Chondrocyte (in vitro differentiated cells): ENCODE results near the gene CARS1. TPM values are rescaled to one million over a fixed set of nuclear protein-coding genes. Genes with fewer than 3 reads are reported as not detected.

Experiments used
- DNase-seq: peaks from one replicate; pipeline ENCODE4 v3.0.0; 2021; ENCODE audit warnings: mixed read lengths, low spot score
- H3K27ac Mint-ChIP-seq: one replicate; pipeline ENCODE4 v1.8.0; 2021; ENCODE audit warnings: mild to moderate bottlenecking, moderate library complexity, mixed read lengths; ENCODE audit not compliant: unreplicated experiment
- H3K27me3 Mint-ChIP-seq: 2 replicates; pipeline ENCODE4 v1.8.0; 2021; ENCODE audit warnings: low read depth, mixed read lengths
- H3K36me3 Mint-ChIP-seq: 2 replicates; pipeline ENCODE4 v1.8.0; 2021; ENCODE audit warnings: low read depth, mixed read lengths
- H3K4me1 Mint-ChIP-seq: 2 replicates; pipeline ENCODE4 v1.8.0; 2021; ENCODE audit warnings: low read depth, mild to moderate bottlenecking, mixed read lengths
- H3K4me3 Mint-ChIP-seq: one replicate; pipeline ENCODE4 v1.8.0; 2021; ENCODE audit warnings: mild to moderate bottlenecking, moderate library complexity, mixed read lengths; ENCODE audit not compliant: unreplicated experiment
- H3K9me3 Mint-ChIP-seq: 2 replicates; pipeline ENCODE4 v1.8.0; 2021; ENCODE audit warnings: low read depth, mixed read lengths
- total RNA-seq: library from RNA; stranded (reverse); gene quantifications from 3 replicates; pipeline ENCODE4 v1.2.1, GENCODE V29; 2021
- TF ChIP-seq, protein P1 (sequence below): fragments of 200-600 bp; sonication (generic); IDR thresholded peaks from 2 replicates; pipeline ENCODE4 v1.5.0; 2021; ENCODE audit warnings: antibody characterized with exemption, mild to moderate bottlenecking, moderate library complexity

CARS1 gene
- total RNA-seq, 1 donor from 2014 or later, result 106 TPM

- Mint-ChIP-seq H3K27ac (peak overlapping the region; percentile 32), H3K4me1 (peaks cover 44% of the 10 kb centered on the region), H3K36me3 (peaks cover 41% of the 10 kb centered on the region), H3K9me3 (no peaks in the 10 kb centered on the region), H3K27me3 (no peaks in the 10 kb centered on the region), H3K4me3 (no peak overlapping the region)
- TF ChIP-seq, protein P1, sequence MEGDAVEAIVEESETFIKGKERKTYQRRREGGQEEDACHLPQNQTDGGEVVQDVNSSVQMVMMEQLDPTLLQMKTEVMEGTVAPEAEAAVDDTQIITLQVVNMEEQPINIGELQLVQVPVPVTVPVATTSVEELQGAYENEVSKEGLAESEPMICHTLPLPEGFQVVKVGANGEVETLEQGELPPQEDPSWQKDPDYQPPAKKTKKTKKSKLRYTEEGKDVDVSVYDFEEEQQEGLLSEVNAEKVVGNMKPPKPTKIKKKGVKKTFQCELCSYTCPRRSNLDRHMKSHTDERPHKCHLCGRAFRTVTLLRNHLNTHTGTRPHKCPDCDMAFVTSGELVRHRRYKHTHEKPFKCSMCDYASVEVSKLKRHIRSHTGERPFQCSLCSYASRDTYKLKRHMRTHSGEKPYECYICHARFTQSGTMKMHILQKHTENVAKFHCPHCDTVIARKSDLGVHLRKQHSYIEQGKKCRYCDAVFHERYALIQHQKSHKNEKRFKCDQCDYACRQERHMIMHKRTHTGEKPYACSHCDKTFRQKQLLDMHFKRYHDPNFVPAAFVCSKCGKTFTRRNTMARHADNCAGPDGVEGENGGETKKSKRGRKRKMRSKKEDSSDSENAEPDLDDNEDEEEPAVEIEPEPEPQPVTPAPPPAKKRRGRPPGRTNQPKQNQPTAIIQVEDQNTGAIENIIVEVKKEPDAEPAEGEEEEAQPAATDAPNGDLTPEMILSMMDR, result no peak
- no peak for DNase-seq
Observed at GRCh38 chr11:2954263-2954662, 103.0 kb downstream of the CARS1 start.

DNA sequence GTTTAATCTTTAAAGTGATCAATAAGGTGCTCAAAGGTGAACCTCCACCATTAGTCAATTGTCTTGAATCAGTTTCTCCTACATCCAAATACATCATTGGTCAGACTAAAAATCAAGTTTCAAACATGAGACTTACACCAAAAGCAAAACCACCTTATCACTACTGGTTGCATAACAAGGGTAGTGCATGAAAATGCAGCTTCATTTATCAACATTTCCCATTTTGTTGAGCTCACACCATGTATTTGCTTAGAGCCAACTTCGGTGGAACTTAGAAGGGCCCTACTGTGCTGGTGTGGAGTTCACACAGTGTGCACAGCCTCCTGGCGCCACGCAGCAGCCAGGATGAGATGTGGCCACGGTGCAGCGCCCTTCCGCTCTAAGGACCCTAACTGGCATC is 104.9 kb downstream of the CARS1 start:
- Mint-ChIP-seq H3K27me3 (no peaks in the 10 kb centered on the region), H3K36me3 (peaks cover 46% of the 10 kb centered on the region), H3K27ac (peak overlapping the region; percentile 65), H3K4me1 (peaks cover 51% of the 10 kb centered on the region), H3K4me3 (no peak overlapping the region), H3K9me3 (no peaks in the 10 kb centered on the region)
- no peak for DNase-seq
- TF ChIP-seq, protein P1, result no peak

DNA sequence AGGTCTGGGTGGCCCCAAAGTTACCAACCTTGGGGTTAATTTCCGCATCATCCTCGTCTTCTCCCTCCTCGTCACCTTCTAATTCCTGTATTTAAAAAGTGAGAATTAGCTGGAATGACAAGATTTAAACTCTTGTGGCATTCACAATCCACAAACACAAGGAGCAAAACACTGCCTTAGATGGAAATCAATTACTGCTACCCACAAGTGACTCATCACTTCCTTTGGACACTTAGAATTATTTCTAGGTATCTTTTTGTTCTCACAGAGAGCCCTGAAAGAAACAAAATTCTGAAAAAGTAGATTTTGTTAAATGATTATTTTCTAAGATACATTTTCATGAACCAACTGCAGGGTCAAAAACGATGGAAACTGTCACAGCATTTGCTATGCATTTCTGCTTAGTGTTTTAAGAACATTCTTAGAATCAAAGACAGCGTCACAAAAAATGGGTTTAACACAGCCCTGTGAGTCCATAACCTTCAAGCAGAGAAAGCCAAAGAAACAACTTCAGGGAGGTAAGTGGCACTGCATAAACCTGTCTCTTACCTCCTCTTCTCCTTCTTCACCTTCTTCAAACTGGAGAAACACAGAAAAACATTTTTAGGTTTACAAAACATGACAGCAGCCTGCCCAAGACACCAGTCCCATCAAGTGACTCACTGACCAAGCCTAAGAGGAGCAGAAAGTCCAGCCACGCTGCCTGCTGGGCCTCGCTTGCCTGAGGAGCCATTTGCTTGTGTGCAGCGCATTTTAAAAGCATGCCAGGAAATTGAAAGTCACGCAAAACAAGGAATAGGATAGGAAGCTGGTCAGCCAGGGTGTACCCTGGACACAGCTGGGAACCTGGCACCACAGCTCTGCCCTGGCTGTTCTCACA is 105.8 kb downstream of the CARS1 start:
- H3K4me3 Mint-ChIP-seq, result peak overlapping the region; percentile 31

More for the DNA sequence above, 105.8 kb downstream of the CARS1 start:
- Mint-ChIP-seq H3K27me3 (no peaks in the 10 kb centered on the region), H3K27ac (peak overlapping the region; percentile 89), H3K36me3 (peaks cover 41% of the 10 kb centered on the region), H3K4me1 (peaks cover 58% of the 10 kb centered on the region), H3K9me3 (no peaks in the 10 kb centered on the region)
- TF ChIP-seq, protein P1, result no peak
- DNase-seq, result no peak

Other genes with a start within 250 kb of the CARS1 start
- 5.4 to 15.7 TPM (median 14.6 TPM) in 3 replicates for gene CDKN1C, start 171.6 kb downstream of the CARS1 start, total RNA-seq
- gene PHLDA2, start 128.0 kb downstream of the CARS1 start, total RNA-seq, result 63.9 to 69.0 TPM (median 64.4 TPM) in 3 replicates
- gene NAP1L4, start 65.1 kb downstream of the CARS1 start, total RNA-seq, result 83.5 to 135 TPM (median 89.5 TPM) in 3 replicates
- 43.9 to 78.9 TPM (median 47.6 TPM) in 3 replicates for gene OSBPL5, start 107.9 kb upstream of the CARS1 start, total RNA-seq
- not detected in 3 replicates for gene MRGPRG, start 161.4 kb upstream of the CARS1 start, total RNA-seq
- gene MRGPRE, start 175.0 kb upstream of the CARS1 start, total RNA-seq, result not detected in 3 replicates